ENCODE data around the gene HSCB.

Gene HSCB

DNA sequence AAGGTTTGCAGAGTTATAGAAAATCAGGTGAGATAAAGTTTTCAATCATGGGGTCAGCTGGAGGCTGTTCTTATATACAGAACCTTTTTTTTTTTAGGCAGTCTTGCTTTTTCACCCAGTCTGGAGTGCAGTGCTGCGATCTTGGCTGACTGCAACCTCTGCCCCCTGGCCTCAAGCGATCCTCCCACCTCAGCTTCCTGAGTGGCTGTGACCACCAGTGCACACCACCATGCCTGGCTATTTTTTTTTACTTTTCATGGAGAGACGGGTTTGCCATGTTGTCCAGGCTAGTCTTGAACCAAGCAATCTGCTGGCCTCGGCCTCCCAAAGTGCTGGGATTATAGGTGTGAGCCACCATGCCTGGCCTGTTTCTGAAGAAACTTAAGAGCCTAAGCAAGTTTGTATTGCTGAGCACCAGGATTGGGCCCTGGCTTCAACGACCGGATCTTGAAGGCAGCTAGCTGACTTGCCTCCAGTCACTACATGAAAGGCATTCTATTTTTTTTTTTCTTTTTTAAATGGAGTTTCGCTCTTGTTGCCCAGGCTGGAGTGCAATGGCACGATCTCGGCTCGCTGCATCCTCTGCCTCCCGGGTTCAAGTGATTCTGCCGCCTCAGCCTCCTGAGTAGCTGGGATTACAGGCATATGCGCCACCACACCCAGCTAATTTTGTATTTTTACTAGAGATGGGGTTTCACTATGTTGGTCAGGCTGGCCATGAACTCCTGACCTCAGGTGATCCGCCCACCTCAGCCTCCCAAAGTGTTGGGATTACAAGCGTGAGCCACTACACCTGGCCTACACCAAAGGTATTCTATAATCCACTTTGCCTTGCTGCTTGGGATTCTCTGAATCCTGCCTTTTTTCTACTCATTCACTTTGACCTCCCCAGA, 50.9 kb downstream of the HSCB start:
- TF ChIP-seq, protein P1, sequence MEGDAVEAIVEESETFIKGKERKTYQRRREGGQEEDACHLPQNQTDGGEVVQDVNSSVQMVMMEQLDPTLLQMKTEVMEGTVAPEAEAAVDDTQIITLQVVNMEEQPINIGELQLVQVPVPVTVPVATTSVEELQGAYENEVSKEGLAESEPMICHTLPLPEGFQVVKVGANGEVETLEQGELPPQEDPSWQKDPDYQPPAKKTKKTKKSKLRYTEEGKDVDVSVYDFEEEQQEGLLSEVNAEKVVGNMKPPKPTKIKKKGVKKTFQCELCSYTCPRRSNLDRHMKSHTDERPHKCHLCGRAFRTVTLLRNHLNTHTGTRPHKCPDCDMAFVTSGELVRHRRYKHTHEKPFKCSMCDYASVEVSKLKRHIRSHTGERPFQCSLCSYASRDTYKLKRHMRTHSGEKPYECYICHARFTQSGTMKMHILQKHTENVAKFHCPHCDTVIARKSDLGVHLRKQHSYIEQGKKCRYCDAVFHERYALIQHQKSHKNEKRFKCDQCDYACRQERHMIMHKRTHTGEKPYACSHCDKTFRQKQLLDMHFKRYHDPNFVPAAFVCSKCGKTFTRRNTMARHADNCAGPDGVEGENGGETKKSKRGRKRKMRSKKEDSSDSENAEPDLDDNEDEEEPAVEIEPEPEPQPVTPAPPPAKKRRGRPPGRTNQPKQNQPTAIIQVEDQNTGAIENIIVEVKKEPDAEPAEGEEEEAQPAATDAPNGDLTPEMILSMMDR (IDR thresholded peaks at IDR 0.05; ENCODE audit: extremely low read depth, missing control alignments): no peak
- no peak for DNase-seq (ENCODE audit: low spot score)

DNA sequence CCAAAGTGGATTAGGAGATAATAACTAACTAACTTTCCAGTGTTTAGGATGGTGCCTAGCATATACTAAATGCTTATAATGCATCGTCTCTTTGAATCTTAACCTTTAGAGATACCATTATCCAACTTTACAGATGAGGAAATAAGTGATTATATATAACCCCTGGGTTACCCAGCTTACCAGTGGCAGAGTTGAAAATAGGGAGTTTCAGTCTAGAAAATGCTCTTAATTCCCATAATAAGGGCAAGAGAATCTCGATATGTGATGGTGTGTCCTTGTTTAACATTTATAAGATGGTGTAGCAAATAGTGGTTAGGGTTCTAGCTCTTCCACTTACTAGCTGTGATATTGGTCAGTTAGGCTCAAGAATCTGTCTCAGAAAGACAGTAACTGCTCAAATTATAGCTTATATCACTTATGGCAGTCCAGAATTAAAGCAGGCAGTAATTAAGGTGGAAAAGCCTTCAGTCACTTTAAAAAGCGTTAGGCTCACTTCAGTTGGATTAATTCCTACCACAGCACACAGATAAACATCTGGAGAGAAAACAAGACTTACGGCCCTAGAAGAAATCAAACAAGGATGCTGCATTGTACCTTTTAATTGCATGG, 52.2 kb downstream of the HSCB start:
- DNase-seq (ENCODE audit: low spot score): no peak
- TF ChIP-seq, protein P1 (IDR thresholded peaks at IDR 0.05; ENCODE audit: extremely low read depth, missing control alignments): no peak

DNA sequence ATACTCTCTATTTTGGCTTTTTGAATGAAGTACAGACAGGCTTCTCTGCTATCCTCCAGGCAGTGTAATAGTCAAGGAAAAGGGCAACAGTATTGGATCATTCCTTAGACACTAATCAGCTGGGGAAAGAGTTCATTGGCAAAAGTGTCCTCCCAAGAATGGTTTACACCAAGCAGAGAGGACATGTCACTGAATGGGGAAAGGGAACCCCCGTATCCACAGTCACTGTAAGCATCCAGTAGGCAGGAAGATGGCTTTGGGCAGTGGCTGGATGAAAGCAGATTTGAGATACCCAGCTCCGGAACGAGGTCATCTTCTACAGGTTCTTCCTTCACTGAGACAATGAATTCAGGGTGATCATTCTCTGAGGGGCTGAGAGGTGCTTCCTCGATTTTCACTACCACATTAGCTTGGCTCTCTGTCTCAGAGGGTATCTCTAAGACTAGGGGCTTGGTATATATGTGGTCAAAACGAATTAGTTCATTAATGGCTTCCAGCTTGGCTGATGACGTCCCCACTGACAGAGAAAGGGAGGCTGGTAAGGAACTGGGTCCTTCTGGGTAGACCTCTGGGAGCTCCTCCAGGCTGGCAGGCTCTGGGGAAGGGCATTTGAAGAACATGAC, 53.3 kb downstream of the HSCB start:
- TF ChIP-seq, protein P1 (IDR thresholded peaks at IDR 0.05; ENCODE audit: extremely low read depth, missing control alignments): no peak

DNA sequence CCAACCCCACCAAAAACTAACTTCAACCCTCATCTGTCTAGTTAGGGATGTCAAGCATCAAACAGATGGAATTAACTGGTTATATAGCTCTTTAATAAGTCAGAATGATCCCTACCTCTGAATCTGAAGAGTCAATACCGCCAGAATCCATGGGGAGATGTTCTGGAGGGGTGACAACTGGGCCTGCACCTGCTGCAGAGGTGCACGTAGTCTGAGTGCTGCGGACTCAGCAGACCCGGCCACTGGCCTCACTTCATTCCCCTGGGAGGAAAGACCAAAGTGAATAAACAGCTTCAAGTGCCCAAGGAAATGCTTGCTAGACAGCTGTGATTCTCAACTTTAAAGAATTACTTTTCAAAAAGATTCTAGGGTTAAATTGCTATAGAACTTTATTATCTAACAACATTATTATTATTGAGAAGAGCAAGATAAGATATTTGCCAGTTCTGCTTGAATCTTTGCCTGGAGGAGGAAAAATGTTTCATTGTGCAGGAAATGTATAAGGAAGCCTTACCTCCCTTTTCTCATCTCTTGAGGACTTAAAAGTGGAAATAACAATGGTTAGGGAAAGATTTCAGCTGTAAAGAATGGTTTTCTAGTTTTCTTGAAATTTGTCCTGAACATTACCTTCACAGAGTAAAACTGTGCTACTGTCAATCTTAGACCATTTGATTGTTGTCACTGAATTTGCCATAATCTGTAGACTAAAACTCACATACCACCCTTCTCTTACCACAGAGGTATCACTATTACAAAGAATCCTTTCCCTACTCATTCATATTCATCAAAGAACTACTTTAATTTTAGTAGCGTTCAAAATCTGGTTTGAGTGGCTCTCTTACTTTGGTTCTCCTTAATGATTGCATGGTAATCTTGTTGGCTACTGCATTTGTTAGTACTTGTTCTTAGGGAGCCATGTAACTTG, 54.4 kb downstream of the HSCB start:
- TF ChIP-seq, protein P1 (IDR thresholded peaks at IDR 0.05; ENCODE audit: extremely low read depth, missing control alignments): no peak
- DNase-seq (ENCODE audit: low spot score): no peak

More for the DNA sequence above, 53.3 kb downstream of the HSCB start:
- DNase-seq (ENCODE audit: low spot score): no peak

DNA sequence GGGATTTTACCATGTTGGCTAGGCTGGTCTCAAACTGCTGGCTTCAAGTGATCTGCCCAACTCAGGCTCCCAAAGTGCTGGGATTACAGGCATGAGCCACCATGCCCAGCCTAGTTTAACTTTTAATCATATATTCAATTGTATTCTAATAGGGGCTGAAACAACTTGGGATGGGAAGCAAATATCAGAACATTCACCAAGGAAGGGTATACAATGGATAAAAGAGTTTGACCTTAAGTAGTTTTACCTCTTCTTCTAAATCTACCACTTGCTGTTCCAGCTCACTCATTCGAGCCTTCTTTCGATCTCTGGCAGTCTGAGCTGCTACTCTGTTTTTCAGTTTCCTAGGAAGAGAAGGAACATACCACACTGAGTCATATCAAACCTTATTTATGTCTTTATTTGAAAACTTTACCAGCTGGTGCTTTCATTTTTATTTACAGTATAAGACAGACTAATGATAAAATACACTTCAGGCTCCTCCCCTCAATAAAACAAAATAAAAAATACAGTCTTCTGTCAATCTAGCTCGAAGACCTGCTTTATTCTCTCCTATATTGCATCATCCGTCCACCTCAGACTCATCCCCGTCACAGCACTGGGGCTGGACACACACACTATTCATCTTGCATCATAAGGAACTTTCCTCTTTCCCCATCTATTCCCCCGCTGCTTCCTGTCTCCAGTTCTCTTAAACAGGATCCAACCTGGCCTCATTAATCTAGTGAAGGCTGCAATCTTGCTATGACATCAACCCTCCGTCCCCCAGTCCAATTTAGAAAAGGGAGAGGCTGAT, 57.2 kb downstream of the HSCB start:
- peak; percentile 56 for DNase-seq (ENCODE audit: low spot score)
- TF ChIP-seq, protein P1 (IDR thresholded peaks at IDR 0.05; ENCODE audit: extremely low read depth, missing control alignments): no peak

DNA sequence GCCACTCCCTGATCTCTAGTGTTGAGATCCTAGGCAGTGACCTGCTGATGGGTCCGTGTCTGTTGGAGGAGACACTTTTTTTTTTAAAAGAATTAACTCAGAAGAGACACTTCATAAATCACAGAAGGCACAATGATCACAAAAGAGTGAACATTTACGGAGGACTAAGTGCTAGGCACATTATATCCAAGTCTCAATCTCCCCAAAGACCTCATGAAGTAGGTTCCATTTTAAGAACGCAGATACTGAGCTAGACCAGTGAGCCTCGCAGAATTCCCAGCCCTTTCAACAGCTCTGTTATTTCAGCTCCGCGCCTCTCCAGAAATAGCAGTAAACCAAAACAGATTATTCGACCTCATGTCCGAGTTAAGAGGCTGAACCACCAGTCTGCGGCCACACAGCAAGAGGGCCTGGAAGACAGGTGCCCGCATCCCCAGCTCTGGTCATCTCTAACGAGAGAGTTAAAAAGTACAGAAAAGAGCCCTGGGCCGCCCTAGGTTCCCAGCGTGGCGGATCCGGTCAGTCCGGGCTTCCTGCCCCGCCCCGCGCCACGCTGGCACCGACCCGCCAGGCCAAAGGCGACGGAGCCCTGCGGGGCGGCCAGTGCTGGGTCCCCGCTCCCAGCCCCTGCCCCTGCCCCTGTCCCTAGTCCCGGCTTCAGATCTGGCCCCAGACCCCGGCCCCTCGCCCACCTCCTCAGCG, 57.9 kb downstream of the HSCB start:
- TF ChIP-seq, protein P1 (IDR thresholded peaks at IDR 0.05; ENCODE audit: extremely low read depth, missing control alignments): no peak
- peak; percentile 61 for DNase-seq (ENCODE audit: low spot score)

Data from GM20000 (cell line).